DMS79 treated with DMSO at 0.1 percent for 48 hours (cell line): ENCODE measurements around the gene KIF26B.

ENCODE experiments used
- DNase-seq: peaks from one replicate; lab custom pipeline; 2025; lab: John Stamatoyannopoulos, UW

KIF26B gene

DNA sequence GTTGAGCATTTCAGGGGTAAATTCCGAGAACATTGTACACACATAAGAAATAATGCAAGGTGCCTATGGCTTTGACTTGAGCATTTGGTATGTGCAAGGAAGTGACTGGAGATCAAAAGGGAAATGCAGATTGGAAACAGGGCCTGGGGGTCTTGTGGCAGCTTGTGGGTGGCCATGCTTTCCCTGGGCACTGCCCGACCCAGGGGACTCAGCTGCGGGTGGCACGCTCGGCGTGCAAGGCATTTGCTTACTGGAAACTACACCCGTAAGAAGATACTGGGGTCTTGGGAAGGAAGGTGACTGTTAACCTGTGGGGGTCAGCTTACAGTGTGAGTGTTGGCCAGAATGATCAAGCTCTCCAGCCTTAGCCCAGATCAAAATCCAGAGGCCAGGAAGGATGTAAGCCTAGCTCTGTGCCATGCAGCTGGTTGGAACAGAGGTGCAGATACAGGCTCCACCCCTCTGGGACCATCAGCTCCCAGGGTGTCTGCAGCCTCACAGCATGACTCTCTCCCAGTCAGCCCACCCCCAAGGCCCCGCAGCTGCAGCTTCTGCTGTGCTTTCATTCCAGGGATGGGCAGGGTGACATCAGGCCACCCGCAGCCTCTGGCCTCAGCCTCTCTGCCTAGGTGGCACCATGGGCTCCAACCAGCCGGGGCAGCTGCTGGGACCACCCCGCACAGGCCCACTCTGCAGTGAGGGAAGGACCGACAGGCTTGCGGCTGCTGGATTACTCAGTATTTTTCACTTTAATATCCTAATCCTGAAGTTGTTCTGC, 55.1 kb downstream of the KIF26B start:
- no peak for DNase-seq

DNA sequence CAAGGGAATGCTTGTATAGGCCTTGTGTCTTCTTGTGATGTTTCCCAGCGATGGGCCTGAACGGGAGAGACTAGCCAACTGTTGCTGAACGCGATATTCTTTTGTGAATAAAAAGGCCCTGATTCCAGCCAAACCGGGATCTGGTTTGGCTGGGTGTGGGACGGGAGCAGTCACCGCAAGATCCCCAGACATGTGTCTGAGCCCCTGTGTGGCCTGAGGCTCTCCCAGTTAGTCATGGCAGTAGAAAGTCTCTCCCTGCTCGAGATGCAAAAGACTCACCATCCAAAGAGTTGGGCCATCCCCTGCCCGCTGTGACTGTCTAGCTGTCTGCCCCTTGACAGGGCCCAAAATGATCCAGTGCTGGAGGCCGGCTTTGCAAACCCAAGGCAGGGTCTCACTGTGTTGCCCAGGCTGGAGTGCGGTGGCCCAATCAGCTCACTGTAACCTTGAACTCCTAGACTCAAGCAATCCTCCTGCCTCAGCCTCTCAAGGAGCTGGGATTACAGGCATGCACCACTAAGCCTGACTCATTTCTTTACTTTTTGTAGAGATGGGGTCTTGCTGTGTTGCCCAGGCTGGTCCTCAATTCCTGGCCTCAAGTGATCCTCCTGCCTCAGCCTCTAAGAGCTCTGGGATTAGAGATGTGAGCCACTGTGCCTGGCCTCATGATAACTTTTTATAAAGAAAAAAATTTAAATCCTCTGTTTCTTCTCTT, 56.4 kb downstream of the KIF26B start:
- DNase-seq = no peak

DNA sequence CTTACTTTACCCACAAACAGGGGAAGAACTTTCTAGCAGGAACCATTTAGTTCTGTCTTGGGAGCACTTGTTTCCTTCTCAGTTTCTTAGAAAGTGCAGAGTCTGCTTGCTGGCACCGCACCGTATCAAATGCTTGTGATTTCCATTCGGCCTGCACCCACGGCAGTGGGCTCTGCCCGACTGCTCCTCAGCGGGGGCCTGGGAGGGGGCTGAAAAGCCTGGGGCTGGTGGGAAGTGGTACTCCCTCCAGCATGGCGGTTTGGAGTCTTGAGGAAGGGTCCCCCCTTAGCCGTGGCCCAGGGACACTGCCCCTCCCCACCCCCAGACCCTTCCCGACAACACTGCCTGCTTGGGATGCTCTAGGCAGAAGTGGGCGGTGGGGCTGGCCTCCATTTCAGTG, 57.0 kb downstream of the KIF26B start:
- no peak for DNase-seq

DNA sequence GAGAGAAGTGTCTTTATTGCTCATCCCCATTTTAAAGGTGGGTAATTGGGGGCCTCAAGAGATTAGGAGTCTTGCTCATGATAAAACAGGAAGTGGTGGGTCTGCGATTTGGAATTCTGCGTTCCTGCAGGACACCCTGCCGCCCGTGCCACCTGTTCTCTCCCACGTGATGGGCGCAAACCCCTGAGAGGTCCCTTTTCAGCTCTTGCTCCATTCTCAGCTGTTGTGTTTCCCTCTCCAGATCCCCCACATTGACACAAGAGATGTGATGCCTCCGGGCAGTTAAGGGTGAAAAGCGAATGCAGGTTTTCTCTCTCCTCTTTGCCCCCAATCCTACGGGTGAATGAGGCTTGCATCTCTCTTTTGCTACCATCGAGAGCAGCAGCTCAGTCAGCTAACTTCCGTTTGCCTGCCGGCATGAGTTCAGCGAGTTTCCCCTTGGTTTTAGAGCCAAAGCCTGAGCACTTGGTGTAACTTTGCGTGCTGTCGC, 57.5 kb downstream of the KIF26B start:
- DNase-seq = no peak

DNA sequence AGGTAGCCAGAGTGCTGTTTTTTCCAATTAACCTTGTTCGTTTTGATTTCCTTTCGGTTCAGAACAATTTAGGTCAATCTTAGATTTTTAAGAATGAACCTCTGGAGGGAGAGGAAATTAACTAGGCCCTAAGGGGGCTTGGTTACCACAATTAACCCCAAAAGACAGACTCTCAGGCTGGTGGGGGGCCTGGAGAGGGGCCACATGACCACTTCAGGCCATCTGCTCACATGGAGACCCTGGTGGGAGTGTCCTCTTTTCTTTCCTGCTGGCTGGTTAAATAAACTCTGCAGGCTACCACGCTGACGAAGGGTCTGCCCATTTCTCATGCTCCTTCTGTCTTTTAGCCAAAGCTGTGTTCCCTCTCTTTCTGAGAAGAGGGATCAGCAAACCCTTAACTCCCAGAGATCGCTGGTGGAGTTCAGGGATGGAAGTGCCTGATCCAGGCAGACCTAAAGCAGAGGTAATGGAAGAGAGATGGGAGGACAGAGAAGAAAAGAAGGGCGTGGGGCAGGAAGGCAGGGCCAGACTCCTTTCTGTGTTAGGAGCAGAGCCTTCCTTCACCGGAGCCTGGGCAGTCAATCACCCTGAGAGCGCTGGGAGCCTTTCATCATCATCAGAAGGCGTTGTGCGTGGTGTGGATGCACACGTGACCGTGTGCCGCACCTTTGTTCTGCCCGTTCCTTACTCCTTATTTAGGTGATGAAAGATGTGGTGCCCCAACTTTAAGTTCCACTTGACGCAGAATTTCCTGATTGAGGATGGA, 58.5 kb downstream of the KIF26B start:
- no peak for DNase-seq

- DNase-seq = no peak
Observed at GRCh38 chr1:245215071-245215470, 60.3 kb downstream of the KIF26B start.

GRCh38 chr1:245216366-245217115, 61.8 kb downstream of the KIF26B start:
- no peak for DNase-seq

GRCh38 chr1:245217853-245218608, 63.2 kb downstream of the KIF26B start:
- DNase-seq = no peak

- no peak for DNase-seq
Observed at GRCh38 chr1:245220381-245220985, 65.7 kb downstream of the KIF26B start.

GRCh38 chr1:245221805-245222204, 67.0 kb downstream of the KIF26B start:
- DNase-seq = no peak

DNA sequence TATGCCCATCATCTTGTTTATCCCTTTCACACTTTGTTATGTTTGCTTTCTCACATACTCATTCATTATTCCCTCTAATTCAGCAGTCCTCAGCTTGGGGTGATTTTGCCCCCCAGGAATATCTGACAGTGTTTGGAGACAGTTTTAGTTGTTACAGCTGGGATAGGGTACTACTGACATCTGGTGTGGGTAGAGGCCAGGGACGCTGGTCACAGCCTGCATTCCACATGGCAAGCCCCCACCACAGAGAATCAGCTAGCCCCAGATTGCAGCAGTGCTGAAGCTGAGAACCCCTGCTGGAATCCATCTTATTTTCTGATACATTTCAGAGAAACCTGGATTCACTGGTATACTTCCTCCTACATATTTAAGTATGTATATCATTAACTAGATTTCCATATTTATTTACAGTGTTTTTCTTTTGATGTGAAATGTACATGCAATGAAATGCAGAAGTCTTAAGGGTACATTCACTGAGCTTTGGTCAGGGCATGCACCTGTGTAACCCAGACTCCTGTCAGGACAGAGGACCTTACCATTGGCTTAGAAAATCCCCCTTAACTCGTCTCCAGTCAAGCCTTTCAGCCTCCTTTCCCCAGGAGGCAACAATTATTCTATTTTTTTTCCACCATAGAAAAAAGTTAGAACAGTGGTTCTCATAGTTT, 68.3 kb downstream of the KIF26B start:
- DNase-seq = no peak

DNA sequence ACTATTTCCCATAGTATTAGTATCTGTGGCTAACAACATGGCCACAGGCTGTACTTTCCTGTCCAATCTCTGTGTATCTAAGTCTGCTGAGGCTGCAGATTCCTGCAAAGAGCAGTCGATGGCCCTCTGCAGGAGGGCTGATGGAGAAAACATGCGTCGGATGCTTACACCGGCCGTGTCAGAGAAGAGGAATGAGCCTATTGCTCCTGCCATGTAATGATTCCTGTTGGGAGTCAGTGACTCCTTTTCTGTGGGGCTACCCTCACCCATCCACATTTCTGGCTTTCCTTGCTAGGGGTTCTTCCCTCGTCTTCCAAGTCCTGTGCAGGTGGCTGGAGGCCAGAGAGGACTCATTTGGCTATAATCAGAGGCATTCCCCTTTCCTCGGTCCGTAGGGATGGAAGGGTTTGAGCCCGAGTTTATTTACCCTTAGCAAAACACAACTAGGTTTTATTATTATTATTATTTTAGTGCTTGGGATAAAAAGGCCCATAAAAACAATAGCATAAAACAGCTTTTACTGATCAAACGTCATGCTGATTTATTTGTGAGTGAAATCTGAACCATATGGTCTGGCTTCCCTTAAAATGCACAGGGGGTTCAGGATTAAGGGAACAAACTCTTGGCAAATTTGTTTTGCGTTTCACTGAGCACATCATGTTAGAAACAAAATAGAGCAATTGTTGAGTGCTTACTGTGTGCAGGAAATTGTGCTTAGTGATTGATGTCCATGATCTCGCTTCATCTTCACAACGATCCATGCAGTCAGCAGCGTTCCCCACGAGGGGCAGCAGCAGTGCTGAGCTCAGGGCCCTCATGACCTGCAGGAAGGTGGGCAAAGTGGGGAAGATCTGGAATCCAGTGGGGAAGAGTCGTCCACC, 70.8 kb downstream of the KIF26B start:
- no peak for DNase-seq

GRCh38 chr1:245226203-245226499, 71.4 kb downstream of the KIF26B start:
- DNase-seq = no peak

- DNase-seq = no peak
Observed at GRCh38 chr1:245229051-245229450, 74.3 kb downstream of the KIF26B start.

- no peak for DNase-seq
Observed at GRCh38 chr1:245232931-245233330, 78.1 kb downstream of the KIF26B start.

DNA sequence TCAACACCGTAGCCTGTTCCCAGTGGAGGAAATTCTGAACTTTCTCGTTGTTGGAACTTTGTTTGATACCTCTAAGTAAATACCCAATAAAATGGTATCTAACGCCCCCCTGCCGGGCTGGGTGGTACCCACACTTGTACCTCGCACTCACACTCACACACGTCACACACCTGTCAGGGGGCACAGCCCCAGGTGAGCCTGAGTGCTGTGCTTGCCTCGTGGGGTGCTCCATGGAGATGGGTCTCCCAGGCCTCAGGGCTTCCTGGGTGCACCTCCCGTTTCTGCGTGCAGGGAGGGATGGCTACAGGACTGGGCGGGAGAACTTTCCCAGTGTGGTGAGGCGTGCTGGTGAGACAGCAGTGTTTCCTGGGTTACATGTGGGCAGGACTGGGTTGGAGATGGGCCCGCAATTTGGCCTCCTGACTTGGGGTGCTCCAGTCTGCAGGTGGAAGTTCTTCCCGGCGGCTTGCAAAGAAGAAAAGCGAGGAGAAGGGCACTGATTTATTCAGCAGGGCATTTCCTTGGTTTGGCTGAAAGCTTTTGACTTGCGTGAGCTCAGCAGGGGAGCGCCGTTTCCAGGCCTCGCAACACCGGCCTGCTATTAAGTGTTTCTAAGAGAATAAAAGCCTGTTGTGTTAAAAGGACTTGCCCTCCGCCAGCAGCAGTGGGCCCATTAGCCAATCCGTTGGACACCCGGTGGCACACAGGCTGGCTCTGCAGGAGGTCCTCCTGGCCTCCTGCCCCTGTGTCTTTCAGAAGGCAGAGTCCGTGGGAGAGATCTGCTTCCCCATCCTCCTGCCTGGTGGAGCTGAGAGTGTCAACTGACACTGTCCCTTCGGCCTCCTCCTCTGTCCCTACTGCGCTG, 79.7 kb downstream of the KIF26B start:
- peak; percentile 57 for DNase-seq

GRCh38 chr1:245235156-245235555, 80.4 kb downstream of the KIF26B start:
- DNase-seq = no peak

DNA sequence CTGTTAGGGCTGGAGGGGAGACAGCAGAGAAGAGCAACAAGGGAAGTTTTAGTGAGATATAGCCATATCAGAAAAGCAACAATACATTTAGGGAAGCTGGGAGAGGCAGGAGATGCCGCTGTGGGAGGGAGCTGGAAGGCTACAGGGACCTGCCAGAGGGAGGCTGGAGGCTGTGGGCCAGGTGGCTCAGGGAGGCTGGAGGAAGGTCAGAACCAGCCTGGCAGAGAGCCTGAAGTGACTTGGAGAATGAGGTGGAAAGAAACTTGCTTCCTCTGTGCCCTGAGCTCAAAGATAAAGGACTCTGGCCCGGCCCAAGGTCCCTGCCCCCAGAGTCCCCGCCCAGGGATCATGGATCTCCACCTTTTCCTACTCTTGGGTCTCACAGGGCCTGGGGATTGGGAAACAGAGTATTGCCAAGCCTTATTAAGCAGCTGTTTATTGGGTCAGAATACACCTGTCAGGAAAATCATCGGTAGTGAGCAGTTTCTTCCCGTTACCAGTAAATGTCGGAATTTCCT, 85.9 kb downstream of the KIF26B start:
- DNase-seq = no peak
